Esophagus muscularis mucosa (tissue), 4 donors: ENCODE results near the gene PSG7.
"Not testable (repeated sequence)": the region's sequence is repeated elsewhere in the genome, so short reads cannot be mapped to it uniquely, and the experiment has no call there.

Source experiments
- CTCF ChIP-seq, 3 experiments: fragments of 200-600 bp in 2 of 3; fragments of 450-650 bp in 1 of 3; sonication (generic) in 2 of 3; IDR thresholded peaks; one replicate each; pipeline ENCODE4 v1.5.1; 2017 to 2019; ENCODE audit warnings: antibody characterized with exemption in 3 of 3, mild to moderate bottlenecking in 2 of 3, moderate library complexity in 1 of 3
- EP300 ChIP-seq: sonication (generic); formaldehyde crosslinking; IDR thresholded peaks from one replicate; pipeline ENCODE4 v1.6.1; 2017; ENCODE audit warnings: antibody characterized with exemption
- POLR2A ChIP-seq: fragments of 450-650 bp; IDR thresholded peaks from one replicate; pipeline ENCODE4 v1.6.1; 2017; ENCODE audit warnings: antibody characterized with exemption, moderate library complexity, mild to moderate bottlenecking, low read depth

- TF ChIP-seq CTCF (IDR thresholded peaks at IDR 0.05); EP300; POLR2A: not testable (repeated sequence)
Measured at GRCh38 chr19:42916931-42917330, 20.1 kb downstream of the PSG7 start.
